ENCODE measurements around the gene USF2. TPM values are rescaled to one million over a fixed set of nuclear protein-coding genes. Genes with fewer than 3 reads are reported as not detected.

Gene USF2
- total and polyA plus RNA-seq, 2 donors, result 27.4 to 142 TPM

DNA sequence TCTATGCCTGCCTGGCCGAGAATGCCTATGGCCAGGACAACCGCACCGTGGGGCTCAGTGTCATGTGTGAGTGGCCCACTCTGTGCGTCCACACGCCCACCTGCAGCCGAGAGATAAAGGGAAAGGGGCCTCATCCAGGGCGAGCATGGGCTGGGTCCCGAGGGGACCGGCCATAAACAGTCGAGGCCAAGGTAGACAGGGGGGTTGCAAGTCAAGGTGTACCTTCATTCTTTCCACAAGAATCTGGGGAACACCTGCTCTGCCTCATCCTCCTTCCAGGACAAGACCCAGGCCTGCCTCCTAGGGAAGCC is 31.5 kb downstream of the USF2 start:
- WGBS, result 80% methylated on average over 10 of the region's 10 CpGs
- DNase-seq (ENCODE audit: extremely low spot score), result no peak
- Histone ChIP-seq H3K4me3 (ENCODE audit: low read depth, low read length) (no peak overlapping the region), H3K27ac (ENCODE audit: low read depth) (no peak overlapping the region), H3K36me3 (ENCODE audit: insufficient read depth) (no peaks in the 10 kb centered on the region), H3K4me1 (ENCODE audit: insufficient read depth) (no peaks in the 10 kb centered on the region)

DNA sequence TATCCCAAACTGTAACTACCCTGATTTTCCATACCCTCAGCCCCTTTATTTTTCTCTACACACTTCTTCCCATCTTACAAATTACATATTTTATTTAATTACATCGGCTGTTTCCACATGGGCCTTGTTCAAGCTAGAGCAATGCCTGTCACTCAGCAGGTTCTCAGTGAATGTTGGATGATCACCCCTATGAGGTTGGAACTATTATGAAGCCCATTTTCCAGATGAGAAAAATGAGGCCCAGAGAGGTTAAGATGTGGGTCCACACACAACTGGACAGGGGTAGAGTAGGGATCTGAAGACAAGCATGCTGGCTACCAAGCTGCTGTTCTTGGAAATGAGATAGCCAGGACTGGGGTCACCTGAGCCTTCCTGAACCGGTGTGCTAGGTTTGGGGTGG is 33.2 kb downstream of the USF2 start:
- Histone ChIP-seq H3K36me3 (ENCODE audit: insufficient read depth) (no peaks in the 10 kb centered on the region), H3K4me3 (ENCODE audit: low read depth, low read length) (no peak overlapping the region), H3K4me1 (ENCODE audit: insufficient read depth) (no peaks in the 10 kb centered on the region), H3K27ac (ENCODE audit: low read depth) (no peak overlapping the region)
- no peak for DNase-seq (ENCODE audit: extremely low spot score)
- WGBS, result 92% methylated on average over 2 of the region's 2 CpGs

DNA sequence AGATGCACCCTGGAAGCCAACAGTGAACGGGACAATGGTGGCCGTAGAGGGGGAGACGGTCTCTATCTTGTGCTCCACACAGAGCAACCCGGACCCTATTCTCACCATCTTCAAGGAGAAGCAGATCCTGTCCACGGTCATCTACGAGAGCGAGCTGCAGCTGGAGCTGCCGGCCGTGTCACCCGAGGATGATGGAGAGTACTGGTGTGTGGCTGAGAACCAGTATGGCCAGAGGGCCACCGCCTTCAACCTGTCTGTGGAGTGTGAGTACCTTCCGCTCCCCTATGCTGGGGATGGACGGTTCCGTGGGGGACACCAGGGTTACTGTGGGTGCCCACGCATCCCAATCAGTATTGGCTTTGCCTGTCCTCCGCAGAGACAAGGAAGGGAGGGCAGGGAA is 33.7 kb downstream of the USF2 start:
- DNase-seq (ENCODE audit: extremely low spot score), result no peak
- WGBS, result 86% methylated on average over 16 of the region's 16 CpGs
- Histone ChIP-seq H3K27ac (ENCODE audit: low read depth) (no peak overlapping the region), H3K36me3 (ENCODE audit: insufficient read depth) (no peaks in the 10 kb centered on the region), H3K4me1 (ENCODE audit: insufficient read depth) (no peaks in the 10 kb centered on the region), H3K4me3 (ENCODE audit: low read depth, low read length) (no peak overlapping the region)

DNA sequence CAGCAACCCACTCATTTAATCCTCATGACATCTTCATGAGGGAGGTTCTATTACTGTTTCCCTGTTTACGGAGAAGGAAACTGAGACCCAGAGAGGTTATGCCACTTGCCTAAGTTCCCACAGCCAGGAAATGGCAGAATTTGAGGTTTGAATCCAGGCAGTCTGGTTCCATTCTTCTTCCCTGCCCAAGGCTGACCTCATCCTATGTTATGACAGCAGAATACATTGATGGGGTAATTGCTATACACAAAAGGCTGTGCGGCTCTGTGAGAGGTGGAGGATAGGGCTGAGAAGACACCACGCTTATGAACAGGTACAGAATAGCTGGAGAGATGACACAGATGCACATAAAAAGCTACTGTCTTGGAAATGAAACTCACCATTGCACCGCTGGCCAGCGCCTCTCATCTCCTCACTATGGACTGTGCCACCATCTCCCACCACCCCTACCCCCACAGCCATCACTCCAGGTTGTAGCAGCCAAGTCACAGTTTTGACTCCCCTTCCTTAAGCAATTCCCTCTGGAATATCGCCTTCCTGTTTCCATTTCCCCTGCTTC is 34.7 kb downstream of the USF2 start:
- WGBS, result 82% methylated on average over 6 of the region's 6 CpGs
- no peaks in the 10 kb centered on the region for H3K4me1 ChIP-seq (ENCODE audit: insufficient read depth)
- H3K4me3 ChIP-seq (ENCODE audit: low read depth, low read length), result no peak overlapping the region
- no peak overlapping the region for H3K27ac ChIP-seq (ENCODE audit: low read depth)
- no peaks in the 10 kb centered on the region for H3K36me3 ChIP-seq (ENCODE audit: insufficient read depth)
- DNase-seq (ENCODE audit: extremely low spot score), result no peak

DNA sequence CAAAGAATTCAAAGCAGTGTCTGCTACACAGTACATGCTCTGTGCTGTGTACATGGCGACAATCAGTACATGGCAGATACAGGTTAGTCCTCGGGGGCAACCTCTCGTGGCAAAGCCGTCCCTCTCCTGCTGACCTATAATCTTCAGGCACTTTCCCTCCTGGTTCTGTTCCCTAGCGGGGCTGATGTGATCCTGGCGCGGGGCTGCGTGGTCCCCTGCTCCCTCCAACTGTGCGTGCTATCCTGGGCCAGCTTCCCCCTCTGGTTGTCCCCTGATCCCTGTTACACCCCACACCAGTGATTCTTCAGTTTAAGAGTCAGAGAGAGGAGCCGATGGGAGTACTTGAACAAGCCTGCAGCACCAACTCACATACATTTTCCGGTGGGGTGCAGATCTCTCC is 35.3 kb downstream of the USF2 start:
- H3K4me3 ChIP-seq (ENCODE audit: low read depth, low read length), result no peak overlapping the region
- DNase-seq (ENCODE audit: extremely low spot score), result no peak
- WGBS, result 75% methylated on average over 11 of the region's 11 CpGs

DNA sequence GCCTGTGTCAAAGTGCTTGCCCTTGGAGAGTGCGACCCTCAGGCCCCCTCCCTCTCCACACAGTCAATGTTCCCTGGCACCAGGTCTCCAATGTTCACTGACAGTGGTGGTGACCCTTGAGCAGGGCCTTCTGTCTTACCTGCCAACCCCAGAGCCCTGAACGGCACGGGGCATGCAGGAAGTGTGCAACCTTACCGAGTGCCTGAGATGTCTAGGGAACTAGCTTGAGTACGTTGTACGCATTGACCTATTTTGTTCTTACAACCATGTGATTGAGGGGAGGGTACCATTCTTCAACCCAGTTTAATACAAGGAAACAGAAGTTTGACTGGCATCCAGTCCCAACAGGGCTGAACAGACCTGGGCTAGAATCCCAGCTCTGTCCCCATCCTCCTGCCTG is 36.4 kb downstream of the USF2 start:
- H3K4me1 ChIP-seq (ENCODE audit: insufficient read depth), result no peaks in the 10 kb centered on the region
- 88% methylated on average over 6 of the region's 6 CpGs for WGBS
- H3K4me3 ChIP-seq (ENCODE audit: low read depth, low read length), result no peak overlapping the region
- H3K27ac ChIP-seq (ENCODE audit: low read depth), result no peak overlapping the region
- H3K36me3 ChIP-seq (ENCODE audit: insufficient read depth), result no peaks in the 10 kb centered on the region
- DNase-seq (ENCODE audit: extremely low spot score), result no peak

More for the DNA sequence above, 35.3 kb downstream of the USF2 start:
- no peaks in the 10 kb centered on the region for H3K4me1 ChIP-seq (ENCODE audit: insufficient read depth)
- no peaks in the 10 kb centered on the region for H3K36me3 ChIP-seq (ENCODE audit: insufficient read depth)
- no peak overlapping the region for H3K27ac ChIP-seq (ENCODE audit: low read depth)

DNA sequence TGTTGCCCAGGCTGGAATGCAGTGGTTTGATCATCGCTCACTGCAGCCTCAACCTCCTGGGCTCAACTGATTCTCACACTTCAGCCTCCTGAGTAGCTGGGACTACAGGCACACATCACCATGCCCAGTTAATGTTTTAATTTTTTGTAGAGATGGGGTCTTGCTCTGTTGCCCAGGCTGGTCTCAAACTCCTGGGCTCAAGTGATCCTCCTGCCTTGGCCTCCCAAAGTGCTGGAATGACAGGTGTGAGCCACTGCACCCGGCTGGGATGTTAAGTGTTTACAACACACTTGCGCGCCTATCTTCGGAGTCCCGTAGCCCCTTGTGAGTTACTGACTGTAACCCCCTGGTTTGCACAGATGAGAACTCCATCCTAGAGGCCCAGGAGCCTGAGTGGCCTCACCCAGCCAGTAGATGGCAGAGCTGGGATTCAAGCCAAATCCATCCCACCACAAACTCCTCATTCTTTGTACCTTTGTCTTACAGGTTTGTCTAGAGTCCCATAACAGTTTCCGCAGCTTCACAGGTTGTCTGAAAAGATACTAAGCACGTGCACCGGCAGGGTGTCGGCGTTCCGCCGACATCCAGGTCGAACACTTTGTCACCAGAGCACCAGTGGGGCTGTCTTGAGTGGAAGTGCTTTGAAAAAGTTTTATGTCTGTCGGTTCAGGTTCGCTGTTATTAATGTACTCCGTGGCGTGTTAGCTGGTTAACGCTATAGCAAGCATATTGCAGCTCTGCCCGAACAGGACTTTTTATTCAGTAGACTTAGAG is 37.9 kb downstream of the USF2 start:
- WGBS, result 88% methylated on average over 20 of the region's 20 CpGs
- no peak overlapping the region for H3K27ac ChIP-seq (ENCODE audit: low read depth)
- no peak for DNase-seq (ENCODE audit: extremely low spot score)
- no peaks in the 10 kb centered on the region for H3K4me1 ChIP-seq (ENCODE audit: insufficient read depth)
- no peaks in the 10 kb centered on the region for H3K36me3 ChIP-seq (ENCODE audit: insufficient read depth)
- no peak overlapping the region for H3K4me3 ChIP-seq (ENCODE audit: low read depth, low read length)

DNA sequence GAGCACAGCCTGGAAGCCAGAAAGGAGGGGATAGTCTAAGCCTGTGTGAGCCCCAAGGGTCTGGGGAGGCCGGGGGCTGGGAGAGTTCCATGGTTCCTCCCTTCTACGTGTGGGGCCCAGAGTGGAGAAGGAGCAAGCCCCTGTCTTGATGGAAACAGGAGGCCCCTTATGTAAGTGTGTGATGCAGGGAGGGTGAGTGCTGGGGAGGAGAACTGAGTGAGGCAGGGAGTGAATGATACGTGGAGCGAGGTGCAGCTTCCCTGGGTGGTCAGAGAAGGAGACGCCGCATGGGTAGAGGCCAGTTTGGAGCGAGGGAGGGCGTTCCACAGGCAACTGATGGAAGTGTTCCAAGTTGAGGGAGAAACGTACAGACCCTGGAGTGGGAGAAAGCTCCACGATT is 39.2 kb downstream of the USF2 start:
- DNase-seq (ENCODE audit: extremely low spot score), result peak; percentile 60
- Histone ChIP-seq H3K27ac (ENCODE audit: low read depth) (no peak overlapping the region), H3K4me1 (ENCODE audit: insufficient read depth) (no peaks in the 10 kb centered on the region), H3K4me3 (ENCODE audit: low read depth, low read length) (no peak overlapping the region), H3K36me3 (ENCODE audit: insufficient read depth) (no peaks in the 10 kb centered on the region)
- 63% methylated on average over 10 of the region's 10 CpGs for WGBS

DNA sequence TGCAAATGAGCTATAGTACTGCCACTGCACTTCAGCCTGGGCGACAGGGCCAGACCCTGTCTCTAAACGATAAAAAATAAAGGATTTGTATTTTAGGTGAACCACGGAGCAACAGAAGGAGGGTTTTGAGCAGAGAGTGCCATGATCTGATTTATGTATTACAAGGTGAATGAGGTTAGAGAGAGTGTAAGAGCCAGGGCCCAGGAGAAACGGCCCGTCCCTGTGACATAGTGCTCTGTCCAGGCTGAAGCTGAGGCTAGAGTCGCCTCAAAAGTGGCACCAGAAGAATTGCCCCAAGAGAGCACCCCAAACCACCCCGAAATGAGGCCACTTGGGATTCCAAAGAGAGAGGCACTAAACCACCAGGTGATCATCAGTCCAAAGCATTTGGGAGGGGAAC is 40.1 kb downstream of the USF2 start:
- WGBS, result 88% methylated on average over 7 of the region's 7 CpGs
- DNase-seq (ENCODE audit: extremely low spot score), result no peak
- Histone ChIP-seq H3K4me1 (ENCODE audit: insufficient read depth) (no peaks in the 10 kb centered on the region), H3K27ac (ENCODE audit: low read depth) (no peak overlapping the region), H3K36me3 (ENCODE audit: insufficient read depth) (no peaks in the 10 kb centered on the region), H3K4me3 (ENCODE audit: low read depth, low read length) (no peak overlapping the region)

DNA sequence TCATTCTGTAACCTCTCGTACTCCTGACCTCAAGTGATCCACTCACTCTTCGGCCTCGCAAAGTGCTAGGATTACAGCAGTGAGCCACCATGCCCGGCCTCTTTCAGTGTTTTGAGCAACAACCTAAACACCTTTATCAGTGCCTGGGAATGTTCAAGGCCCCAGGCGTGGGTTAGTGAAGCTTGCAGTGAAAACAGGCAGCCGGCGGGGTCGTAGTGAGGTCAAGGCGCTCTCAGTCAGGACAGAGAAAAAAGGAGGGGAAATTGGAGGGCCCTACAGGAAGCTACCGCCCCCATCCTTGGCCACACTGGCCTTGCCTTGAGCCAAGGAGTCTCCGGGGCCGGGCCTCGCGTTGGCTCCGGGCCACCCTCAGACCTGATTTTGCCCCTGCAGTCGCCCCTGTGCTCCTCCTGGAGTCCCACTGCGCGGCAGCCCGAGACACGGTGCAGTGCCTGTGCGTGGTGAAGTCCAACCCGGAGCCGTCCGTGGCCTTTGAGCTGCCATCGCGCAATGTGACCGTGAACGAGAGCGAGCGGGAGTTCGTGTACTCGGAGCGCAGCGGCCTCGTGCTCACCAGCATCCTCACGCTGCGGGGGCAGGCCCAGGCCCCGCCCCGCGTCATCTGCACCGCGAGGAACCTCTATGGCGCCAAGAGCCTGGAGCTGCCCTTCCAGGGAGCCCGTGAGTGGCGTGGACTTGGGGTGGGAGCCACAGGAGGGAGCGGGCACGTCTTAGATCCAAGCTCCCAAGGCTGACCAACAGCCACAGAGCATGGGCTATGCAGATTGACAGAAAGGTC is 40.9 kb downstream of the USF2 start:
- DNase-seq (ENCODE audit: extremely low spot score), result peak; percentile 66
- H3K4me1 ChIP-seq (ENCODE audit: insufficient read depth), result no peaks in the 10 kb centered on the region
- no peak overlapping the region for H3K27ac ChIP-seq (ENCODE audit: low read depth)
- WGBS, result 59% methylated on average over 47 of the region's 47 CpGs
- no peaks in the 10 kb centered on the region for H3K36me3 ChIP-seq (ENCODE audit: insufficient read depth)
- H3K4me3 ChIP-seq (ENCODE audit: low read depth, low read length), result no peak overlapping the region

DNA sequence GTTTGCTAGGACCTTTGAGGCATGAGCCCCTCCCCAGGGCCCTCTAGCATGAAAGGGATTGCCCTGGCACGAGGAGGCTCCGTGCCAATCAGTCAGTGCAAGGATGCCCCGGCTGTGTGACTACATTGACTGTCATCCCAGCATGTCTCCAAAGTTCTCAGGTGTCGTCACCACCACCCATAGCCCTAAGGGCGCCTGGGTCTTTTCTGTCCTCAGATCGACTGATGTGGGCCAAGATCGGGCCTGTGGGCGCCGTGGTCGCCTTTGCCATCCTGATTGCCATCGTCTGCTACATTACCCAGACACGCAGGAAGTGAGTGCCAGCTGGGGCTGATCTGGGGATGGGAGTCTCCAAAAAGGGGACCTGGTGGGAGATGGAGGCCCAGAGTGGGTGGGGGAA is 41.6 kb downstream of the USF2 start:
- no peak overlapping the region for H3K4me3 ChIP-seq (ENCODE audit: low read depth, low read length)
- no peaks in the 10 kb centered on the region for H3K36me3 ChIP-seq (ENCODE audit: insufficient read depth)
- DNase-seq (ENCODE audit: extremely low spot score), result no peak
- no peaks in the 10 kb centered on the region for H3K4me1 ChIP-seq (ENCODE audit: insufficient read depth)
- 90% methylated on average over 12 of the region's 12 CpGs for WGBS
- H3K27ac ChIP-seq (ENCODE audit: low read depth), result no peak overlapping the region

DNA sequence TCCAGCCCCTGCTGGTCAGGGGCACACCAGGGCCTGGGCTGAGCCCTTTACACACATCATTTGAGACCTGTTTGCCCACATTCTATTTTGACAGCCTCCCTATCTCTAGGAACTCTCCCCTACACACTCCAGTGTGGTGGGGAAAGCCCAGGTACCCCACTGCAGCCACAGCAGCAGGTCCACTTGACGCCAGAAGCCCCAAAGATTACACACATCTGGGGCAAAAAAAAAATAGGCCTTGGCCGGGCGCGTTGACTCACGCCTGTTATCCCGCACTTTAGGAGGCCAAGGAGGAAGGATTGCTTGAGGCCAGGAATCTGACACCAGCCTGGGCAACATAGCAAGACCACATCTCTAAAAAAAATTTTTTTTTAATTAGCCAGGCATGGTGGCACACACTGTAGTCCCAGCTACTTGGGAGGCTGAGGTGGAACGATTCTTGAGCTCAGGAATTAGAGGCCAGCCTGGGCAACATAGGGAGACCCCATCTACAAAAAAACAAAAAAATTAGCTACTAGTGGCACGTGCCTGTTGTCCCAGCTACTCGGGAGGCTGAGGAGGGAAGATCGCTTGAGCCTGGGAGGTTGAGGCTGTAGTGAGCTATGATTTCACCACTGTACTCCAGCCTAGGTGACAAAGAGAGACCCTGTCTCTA is 42.2 kb downstream of the USF2 start:
- Histone ChIP-seq H3K36me3 (ENCODE audit: insufficient read depth) (no peaks in the 10 kb centered on the region), H3K4me1 (ENCODE audit: insufficient read depth) (no peaks in the 10 kb centered on the region), H3K27ac (ENCODE audit: low read depth) (no peak overlapping the region), H3K4me3 (ENCODE audit: low read depth, low read length) (no peak overlapping the region)
- WGBS, result 94% methylated on average over 10 of the region's 10 CpGs
- no peak for DNase-seq (ENCODE audit: extremely low spot score)

DNA sequence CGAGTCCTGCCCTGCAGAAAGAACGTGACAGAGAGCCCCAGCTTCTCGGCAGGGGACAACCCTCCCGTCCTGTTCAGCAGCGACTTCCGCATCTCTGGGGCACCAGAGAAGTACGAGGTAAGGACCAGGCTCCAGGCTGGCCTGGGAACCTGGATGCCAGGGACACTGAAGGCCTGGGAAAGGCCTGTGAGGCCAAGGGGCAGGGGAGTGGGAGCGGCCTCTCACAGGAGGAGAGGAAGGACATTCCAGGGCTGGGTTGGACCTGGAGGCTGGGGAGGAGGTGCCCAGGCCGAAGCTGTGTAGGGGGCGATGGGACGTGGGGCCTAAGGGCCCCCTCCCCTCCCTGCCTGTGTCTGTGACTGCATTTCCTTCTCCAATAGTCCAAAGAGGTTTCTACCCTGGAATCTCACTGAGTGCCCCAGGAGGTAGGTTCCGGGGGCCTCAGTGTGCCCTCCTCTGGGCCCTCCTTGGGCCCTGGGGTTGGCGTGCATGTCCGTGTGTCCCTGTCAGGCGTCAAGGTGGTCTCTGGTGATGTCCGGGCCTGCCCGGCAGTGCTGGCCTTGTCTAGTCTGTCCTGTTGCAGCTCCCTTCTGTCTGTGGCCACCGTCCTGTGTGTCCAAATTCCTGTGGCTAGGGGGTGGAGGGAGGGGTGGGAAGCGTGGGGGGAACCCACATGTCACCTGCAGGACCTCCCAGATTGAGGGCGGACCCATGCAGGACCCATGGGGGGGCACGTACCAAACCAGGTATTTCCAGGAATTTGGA is 43.3 kb downstream of the USF2 start:
- no peaks in the 10 kb centered on the region for H3K4me1 ChIP-seq (ENCODE audit: insufficient read depth)
- 88% methylated on average over 21 of the region's 21 CpGs for WGBS
- H3K4me3 ChIP-seq (ENCODE audit: low read depth, low read length), result no peak overlapping the region
- DNase-seq (ENCODE audit: extremely low spot score), result no peak
- no peak overlapping the region for H3K27ac ChIP-seq (ENCODE audit: low read depth)
- H3K36me3 ChIP-seq (ENCODE audit: insufficient read depth), result no peaks in the 10 kb centered on the region
